DND-41 (cell line): ENCODE measurements around the gene APBB1IP.

Source experiments
- EZH2 ChIP-seq: IDR thresholded peaks from 3 replicates; pipeline ENCODE4 v1.6.1; 2012; ENCODE audit warnings: borderline replicate concordance, low read depth, mild to moderate bottlenecking, moderate library complexity, low read length, inconsistent platforms; ENCODE audit not compliant: severe bottlenecking
- TF ChIP-seq, protein P1 (sequence below): IDR thresholded peaks from 2 replicates; pipeline ENCODE4 v1.5.1; 2012; ENCODE audit warnings: borderline replicate concordance, low read length, moderate library complexity, mild to moderate bottlenecking; ENCODE audit not compliant: poor library complexity, severe bottlenecking; ENCODE audit errors: extremely low read depth

DNA sequence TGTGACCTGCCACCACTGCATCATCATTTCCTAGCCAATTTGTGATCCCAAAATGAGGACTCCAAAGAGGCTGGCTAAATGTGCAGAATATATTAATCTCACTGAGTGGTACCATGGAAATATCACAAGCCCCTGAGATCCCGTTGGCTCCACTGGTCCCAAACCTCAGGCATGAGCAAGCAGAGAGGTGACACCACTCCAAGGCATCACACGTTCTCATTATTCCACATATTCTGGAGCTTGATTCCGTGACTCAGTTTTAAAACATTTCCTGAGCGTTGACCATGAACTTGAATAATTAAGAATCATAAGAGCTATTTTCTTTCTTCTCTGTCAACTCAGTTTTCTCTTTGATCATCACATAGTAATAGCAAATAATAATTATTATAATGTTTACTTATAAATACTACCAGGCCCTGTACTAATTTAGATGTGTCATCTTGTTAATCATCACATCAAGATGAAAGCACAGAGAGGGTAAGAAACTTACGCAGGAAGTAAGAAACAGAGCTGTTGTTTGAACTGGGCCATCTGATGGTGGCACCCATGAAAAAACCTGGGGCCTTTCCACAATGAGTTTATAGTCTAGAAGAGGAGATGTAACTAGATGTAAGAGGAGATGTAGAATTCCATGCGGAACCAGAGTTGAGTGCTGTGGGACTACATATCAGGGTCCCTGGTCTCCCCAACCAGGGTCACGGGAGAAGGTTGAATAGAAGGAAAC lies 3.5 kb downstream of the APBB1IP start:
- TF ChIP-seq, protein P1, sequence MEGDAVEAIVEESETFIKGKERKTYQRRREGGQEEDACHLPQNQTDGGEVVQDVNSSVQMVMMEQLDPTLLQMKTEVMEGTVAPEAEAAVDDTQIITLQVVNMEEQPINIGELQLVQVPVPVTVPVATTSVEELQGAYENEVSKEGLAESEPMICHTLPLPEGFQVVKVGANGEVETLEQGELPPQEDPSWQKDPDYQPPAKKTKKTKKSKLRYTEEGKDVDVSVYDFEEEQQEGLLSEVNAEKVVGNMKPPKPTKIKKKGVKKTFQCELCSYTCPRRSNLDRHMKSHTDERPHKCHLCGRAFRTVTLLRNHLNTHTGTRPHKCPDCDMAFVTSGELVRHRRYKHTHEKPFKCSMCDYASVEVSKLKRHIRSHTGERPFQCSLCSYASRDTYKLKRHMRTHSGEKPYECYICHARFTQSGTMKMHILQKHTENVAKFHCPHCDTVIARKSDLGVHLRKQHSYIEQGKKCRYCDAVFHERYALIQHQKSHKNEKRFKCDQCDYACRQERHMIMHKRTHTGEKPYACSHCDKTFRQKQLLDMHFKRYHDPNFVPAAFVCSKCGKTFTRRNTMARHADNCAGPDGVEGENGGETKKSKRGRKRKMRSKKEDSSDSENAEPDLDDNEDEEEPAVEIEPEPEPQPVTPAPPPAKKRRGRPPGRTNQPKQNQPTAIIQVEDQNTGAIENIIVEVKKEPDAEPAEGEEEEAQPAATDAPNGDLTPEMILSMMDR = no peak
- no peak for TF ChIP-seq EZH2
